ENCODE data around the gene NEK1. TPM values are rescaled to one million over a fixed set of nuclear protein-coding genes. Genes with fewer than 3 reads are reported as not detected.

NEK1 gene
- total RNA-seq, 2 donors from 2014 or later = 12.2 to 15.1 TPM

DNA sequence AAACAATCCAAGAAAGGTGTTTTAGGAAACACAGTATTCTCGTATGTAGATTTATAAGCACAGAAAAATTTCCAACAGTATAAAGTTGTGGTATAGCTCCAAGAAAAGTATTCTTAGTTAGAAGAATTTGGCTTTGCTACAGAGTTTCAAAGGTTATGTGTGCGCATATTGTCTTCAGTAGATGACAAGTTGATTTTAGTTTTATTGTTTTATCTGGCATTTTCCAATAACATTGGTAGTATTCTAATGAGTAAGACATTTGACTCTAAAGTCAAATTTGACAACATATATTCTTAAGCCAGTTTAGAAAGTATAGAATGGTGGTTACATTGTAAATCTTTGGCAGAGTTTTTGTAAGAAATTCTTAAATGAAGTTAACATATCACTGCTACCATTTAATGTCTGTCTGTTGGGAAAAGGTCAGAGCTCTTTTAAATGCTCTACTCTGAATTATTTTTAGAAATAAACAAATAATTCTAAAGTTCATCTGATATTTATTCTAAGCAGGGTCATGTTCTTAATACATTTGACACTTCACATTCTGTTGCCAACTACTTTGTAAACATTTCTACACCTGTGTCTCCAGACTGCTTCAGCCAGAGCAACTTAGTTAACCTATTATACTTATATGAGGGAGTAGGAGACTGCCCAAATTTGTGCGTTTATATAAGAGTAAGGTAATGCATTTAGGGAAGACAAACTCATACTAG, 38.0 kb upstream of the NEK1 start:
- peaks cover 24% of the 10 kb centered on the region for H3K36me3 Mint-ChIP-seq (ENCODE audit: low read depth)
- WGBS, 2 experiments (ENCODE audit: insufficient coverage in 1 of 2, insufficient read length in 1 of 2) = 95% methylated on average over 3 of the region's 3 CpGs; no CpG with 5 or more reads in 1 of the 2 experiments
- H3K4me1 ChIP-seq (ENCODE audit: control insufficient read depth, insufficient read depth, low read length) = no peaks in the 10 kb centered on the region

DNA sequence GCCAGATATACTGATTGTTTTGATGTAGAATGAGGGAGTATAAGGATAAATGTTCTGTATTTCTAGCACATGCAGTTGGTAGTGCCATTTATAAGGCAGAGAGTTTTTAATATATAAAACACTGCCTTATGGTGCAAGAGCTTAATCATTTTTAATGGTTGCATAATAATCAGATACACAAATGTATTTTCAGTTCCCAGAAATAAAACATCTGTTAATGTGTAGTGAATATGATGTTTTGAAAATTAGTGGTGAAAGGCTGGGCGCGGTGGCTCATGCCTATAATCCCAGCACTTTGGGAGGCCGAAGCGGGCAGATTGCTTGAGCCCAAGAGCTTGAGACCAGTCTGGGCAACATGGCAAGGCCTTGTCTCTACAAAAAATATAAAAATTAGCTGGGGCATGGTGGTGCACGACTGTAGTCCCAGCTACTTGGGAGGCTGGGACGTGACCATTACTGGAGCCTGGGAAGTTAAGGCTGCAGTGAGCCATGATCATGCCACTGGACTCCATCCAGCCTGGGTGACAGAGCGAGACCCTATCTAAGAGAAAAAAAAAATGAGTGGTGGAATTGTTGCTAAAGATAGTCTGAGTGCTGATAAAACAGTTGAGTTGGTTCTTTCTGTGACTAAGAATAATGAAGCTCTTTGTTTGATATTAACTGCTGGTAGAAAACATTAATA, 37.3 kb upstream of the NEK1 start:
- H3K27ac Mint-ChIP-seq = peak overlapping the region; percentile 62
- Histone ChIP-seq H3K9ac (ENCODE audit: extremely low read depth, low read length, poor library complexity, severe bottlenecking) (no peak overlapping the region), H3K4me3 (ENCODE audit: low read length) (no peak overlapping the region), H3K27ac (ENCODE audit: low read depth, low read length) (no peak overlapping the region), H3K27me3 (ENCODE audit: control insufficient read depth, insufficient read depth, low read length, poor library complexity, severe bottlenecking) (no peaks in the 10 kb centered on the region), H3K36me3 (ENCODE audit: control insufficient read depth, insufficient read depth, low read length) (peaks cover 12% of the 10 kb centered on the region), H3K9me3 (ENCODE audit: control insufficient read depth, low read length) (peaks cover 5% of the 10 kb centered on the region), H3K4me1 (ENCODE audit: control insufficient read depth, insufficient read depth, low read length) (no peaks in the 10 kb centered on the region)
- H3K4me1 Mint-ChIP-seq = no peaks in the 10 kb centered on the region
- WGBS, 2 experiments (ENCODE audit: insufficient coverage in 1 of 2, insufficient read length in 1 of 2) = 94 to 99% methylated on average over 7 of the region's 7 CpGs
- no peak for DNase-seq
- H3K27me3 Mint-ChIP-seq (ENCODE audit: insufficient read depth) = no peaks in the 10 kb centered on the region
- peaks cover 22% of the 10 kb centered on the region for H3K36me3 Mint-ChIP-seq (ENCODE audit: low read depth)
- TF ChIP-seq, protein P1, sequence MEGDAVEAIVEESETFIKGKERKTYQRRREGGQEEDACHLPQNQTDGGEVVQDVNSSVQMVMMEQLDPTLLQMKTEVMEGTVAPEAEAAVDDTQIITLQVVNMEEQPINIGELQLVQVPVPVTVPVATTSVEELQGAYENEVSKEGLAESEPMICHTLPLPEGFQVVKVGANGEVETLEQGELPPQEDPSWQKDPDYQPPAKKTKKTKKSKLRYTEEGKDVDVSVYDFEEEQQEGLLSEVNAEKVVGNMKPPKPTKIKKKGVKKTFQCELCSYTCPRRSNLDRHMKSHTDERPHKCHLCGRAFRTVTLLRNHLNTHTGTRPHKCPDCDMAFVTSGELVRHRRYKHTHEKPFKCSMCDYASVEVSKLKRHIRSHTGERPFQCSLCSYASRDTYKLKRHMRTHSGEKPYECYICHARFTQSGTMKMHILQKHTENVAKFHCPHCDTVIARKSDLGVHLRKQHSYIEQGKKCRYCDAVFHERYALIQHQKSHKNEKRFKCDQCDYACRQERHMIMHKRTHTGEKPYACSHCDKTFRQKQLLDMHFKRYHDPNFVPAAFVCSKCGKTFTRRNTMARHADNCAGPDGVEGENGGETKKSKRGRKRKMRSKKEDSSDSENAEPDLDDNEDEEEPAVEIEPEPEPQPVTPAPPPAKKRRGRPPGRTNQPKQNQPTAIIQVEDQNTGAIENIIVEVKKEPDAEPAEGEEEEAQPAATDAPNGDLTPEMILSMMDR (conservative IDR thresholded peaks at IDR 0.05) = no peak
- H3K4me3 Mint-ChIP-seq = no peak overlapping the region
- H3K9me3 Mint-ChIP-seq = peaks cover 2% of the 10 kb centered on the region

More for the DNA sequence above, 38.0 kb upstream of the NEK1 start:
- Histone ChIP-seq H3K9me3 (ENCODE audit: control insufficient read depth, low read length) (peaks cover 5% of the 10 kb centered on the region), H3K27ac (ENCODE audit: low read depth, low read length) (no peak overlapping the region), H3K4me3 (ENCODE audit: low read length) (no peak overlapping the region), H3K27me3 (ENCODE audit: control insufficient read depth, insufficient read depth, low read length, poor library complexity, severe bottlenecking) (no peaks in the 10 kb centered on the region), H3K36me3 (ENCODE audit: control insufficient read depth, insufficient read depth, low read length) (peaks cover 7% of the 10 kb centered on the region), H3K9ac (ENCODE audit: extremely low read depth, low read length, poor library complexity, severe bottlenecking) (no peak overlapping the region)
- no peaks in the 10 kb centered on the region for H3K4me1 Mint-ChIP-seq
- no peaks in the 10 kb centered on the region for H3K27me3 Mint-ChIP-seq (ENCODE audit: insufficient read depth)
- H3K27ac Mint-ChIP-seq = peak overlapping the region; percentile 62
- TF ChIP-seq, protein P1 (conservative IDR thresholded peaks at IDR 0.05) = no peak
- no peak overlapping the region for H3K4me3 Mint-ChIP-seq
- peaks cover 2% of the 10 kb centered on the region for H3K9me3 Mint-ChIP-seq
- DNase-seq = no peak

DNA sequence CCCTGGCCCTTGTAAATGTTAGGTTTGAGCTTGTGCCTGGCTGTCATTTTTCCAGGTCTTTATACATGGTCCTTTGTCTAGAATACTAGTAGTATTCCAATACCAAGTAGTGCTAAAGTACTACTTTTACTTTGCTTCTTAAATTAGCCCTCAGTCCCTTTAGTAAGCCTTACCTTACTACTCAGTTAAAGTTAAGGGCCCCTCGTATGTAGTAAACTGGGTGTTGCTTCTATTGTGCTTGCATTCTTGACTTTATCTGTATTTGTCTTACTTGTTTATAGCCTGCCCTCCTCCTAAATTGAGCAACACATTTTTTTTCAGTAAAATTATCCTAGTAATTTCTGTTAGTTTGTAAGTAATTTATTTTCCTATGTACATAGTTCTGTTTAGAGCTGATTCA, 33.2 kb upstream of the NEK1 start:
- Histone ChIP-seq H3K4me1 (ENCODE audit: control insufficient read depth, insufficient read depth, low read length) (no peaks in the 10 kb centered on the region), H3K27me3 (ENCODE audit: control insufficient read depth, insufficient read depth, low read length, poor library complexity, severe bottlenecking) (no peaks in the 10 kb centered on the region), H3K4me3 (ENCODE audit: low read length) (no peak overlapping the region), H3K9ac (ENCODE audit: extremely low read depth, low read length, poor library complexity, severe bottlenecking) (no peak overlapping the region), H3K27ac (ENCODE audit: low read depth, low read length) (no peak overlapping the region), H3K9me3 (ENCODE audit: control insufficient read depth, low read length) (no peaks in the 10 kb centered on the region), H3K36me3 (ENCODE audit: control insufficient read depth, insufficient read depth, low read length) (peaks cover 26% of the 10 kb centered on the region)
- TF ChIP-seq, protein P1 (conservative IDR thresholded peaks at IDR 0.05) = no peak
- H3K36me3 Mint-ChIP-seq (ENCODE audit: low read depth) = peaks cover 16% of the 10 kb centered on the region
- 75% methylated on average over 1 of the region's 1 CpG; no CpG with 5 or more reads in 1 of the 2 experiments for WGBS, 2 experiments (ENCODE audit: insufficient coverage in 1 of 2, insufficient read length in 1 of 2)
- no peak overlapping the region for H3K27ac Mint-ChIP-seq
- H3K27me3 Mint-ChIP-seq (ENCODE audit: insufficient read depth) = no peaks in the 10 kb centered on the region
- H3K9me3 Mint-ChIP-seq = no peaks in the 10 kb centered on the region
- H3K4me1 Mint-ChIP-seq = no peaks in the 10 kb centered on the region
- H3K4me3 Mint-ChIP-seq = no peak overlapping the region
- DNase-seq = no peak

Data from endodermal cell (in vitro differentiated cells).